ENCODE data around the gene MEGF9. TPM values are rescaled to one million over a fixed set of nuclear protein-coding genes. Genes with fewer than 3 reads are reported as not detected.
"Not testable (repeated sequence)": the region's sequence is repeated elsewhere in the genome, so short reads cannot be mapped to it uniquely, and the experiment has no call there.

MEGF9 gene
- total and polyA plus RNA-seq, 4 donors: 15.5 to 27.4 (median 19.3) TPM

DNA sequence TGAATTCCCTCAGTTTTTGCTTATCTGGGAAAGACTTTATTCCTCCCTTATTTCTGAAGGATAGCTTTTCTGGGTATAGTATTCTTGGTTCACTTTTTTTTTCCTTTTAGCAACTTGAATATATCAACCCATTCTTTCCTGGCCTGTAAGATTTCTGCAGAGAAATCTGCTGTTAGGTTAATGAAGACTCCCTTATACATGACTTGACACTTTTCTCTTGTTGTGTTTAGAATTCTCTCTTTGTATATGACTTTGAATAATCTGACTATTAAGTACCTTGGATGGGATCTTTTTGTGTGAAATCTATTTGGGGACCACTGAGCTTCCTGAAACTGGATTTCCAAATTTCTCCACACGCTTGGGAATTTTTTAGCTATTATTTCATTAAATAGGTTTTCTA, 79.3 kb downstream of the MEGF9 start (continued):
- TF ChIP-seq REST (IDR thresholded peaks at IDR 0.05) (no peak), FOXA2 (IDR thresholded peaks at IDR 0.05) (no peak), YY1 (IDR thresholded peaks at IDR 0.05) (no peak), NR2F2 (IDR thresholded peaks at IDR 0.05) (no peak)
- TF ChIP-seq, protein P1, sequence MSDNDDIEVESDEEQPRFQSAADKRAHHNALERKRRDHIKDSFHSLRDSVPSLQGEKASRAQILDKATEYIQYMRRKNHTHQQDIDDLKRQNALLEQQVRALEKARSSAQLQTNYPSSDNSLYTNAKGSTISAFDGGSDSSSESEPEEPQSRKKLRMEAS (IDR thresholded peaks at IDR 0.05): no peak

DNA sequence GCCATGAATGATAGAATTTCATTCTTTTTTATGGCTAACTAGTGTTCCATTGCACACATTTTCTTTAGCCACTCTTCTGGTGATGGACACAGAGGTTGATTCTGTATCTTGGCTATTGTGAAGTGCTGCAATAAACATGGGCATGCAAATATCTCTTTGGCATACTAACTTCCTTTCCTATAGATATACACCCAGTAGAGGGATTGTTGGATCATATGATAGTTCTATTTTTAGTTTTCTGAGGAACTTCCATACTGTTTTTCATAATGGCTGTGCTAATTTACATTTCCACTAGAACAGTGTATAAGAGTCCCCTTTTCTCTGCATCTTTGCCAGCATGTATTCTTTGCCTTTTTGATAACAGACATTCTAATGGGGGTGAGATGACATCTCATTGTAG, 83.9 kb downstream of the MEGF9 start:
- Histone ChIP-seq H3K9me3 (ENCODE audit: control insufficient read depth in 4 of 4, low read length in 3 of 4) (no peaks in the 10 kb centered on the region), H3K4me1 (ENCODE audit: control insufficient read depth in 4 of 4, insufficient read depth in 4 of 4, low read length in 3 of 4) (peaks cover 9 to 29% (median 22%) of the 10 kb centered on the region in 4 donors), H3K36me3 (ENCODE audit: control insufficient read depth in 4 of 4, insufficient read depth in 3 of 4, low read depth in 1 of 4, low read length in 3 of 4) (no peaks in the 10 kb centered on the region), H3K27ac (ENCODE audit: low read depth in 1 of 2, low read length in 2 of 2) (no peak overlapping the region), H3K4me3 (ENCODE audit: low read depth in 1 of 3, low read length in 3 of 3) (no peak overlapping the region), H3K9ac (ENCODE audit: low read depth in 1 of 2, low read length in 2 of 2) (no peak overlapping the region), H3K27me3 (ENCODE audit: control insufficient read depth in 4 of 4, insufficient read depth in 4 of 4, low read length in 3 of 4) (no peaks in the 10 kb centered on the region)
- TF ChIP-seq SP1 (IDR thresholded peaks at IDR 0.05) (no peak), RAD21 (IDR thresholded peaks at IDR 0.05) (no peak), EGR1 (IDR thresholded peaks at IDR 0.05; ENCODE audit: low read depth in 2 of 2) (no peak), GABPA (IDR thresholded peaks at IDR 0.05 in 1 of 2, conservative IDR thresholded peaks at IDR 0.05 in 1 of 2) (no peak), YY1 (IDR thresholded peaks at IDR 0.05) (no peak)
- TF ChIP-seq, protein P1 (IDR thresholded peaks at IDR 0.05): no peak
- DNase-seq (ENCODE audit: low spot score): no peak

DNA sequence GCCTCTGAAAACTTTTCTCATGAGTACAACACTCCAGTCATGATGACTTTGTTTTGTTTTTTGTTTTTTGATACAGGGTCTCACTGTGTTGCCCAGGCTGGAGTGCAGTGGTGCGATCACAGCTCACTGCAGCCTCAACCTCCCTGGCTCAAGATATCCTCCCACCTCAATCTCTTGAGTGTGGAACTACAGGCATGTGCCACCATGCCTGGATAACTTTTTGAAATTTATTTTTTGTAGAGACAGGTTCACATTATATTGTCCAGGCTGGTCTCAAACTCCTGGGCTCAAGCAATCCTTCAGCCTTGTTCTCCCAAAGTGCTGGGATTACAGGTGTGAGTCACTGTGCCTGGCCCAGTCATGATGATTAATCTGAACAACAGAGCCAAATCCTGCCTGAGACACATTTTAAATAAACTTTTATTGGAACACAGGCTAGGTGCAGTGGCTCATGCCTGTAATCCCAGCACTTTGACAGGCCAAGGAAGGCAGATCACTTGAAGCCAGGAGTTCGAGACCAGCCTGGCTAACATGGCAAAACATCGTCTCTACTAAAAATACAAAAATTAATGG, 85.3 kb downstream of the MEGF9 start:
- H3K27me3 ChIP-seq (ENCODE audit: control insufficient read depth in 4 of 4, insufficient read depth in 4 of 4, low read length in 3 of 4); DNase-seq (ENCODE audit: low spot score); H3K9me3 ChIP-seq (ENCODE audit: control insufficient read depth in 4 of 4, low read length in 3 of 4); H3K4me3 ChIP-seq (ENCODE audit: low read depth in 1 of 3, low read length in 3 of 3); H3K9ac ChIP-seq (ENCODE audit: low read depth in 1 of 2, low read length in 2 of 2); H3K36me3 ChIP-seq (ENCODE audit: control insufficient read depth in 4 of 4, insufficient read depth in 3 of 4, low read depth in 1 of 4, low read length in 3 of 4): not testable (repeated sequence)
- H3K4me1 ChIP-seq (ENCODE audit: control insufficient read depth in 4 of 4, insufficient read depth in 4 of 4, low read length in 3 of 4): peaks cover 9 to 31% (median 22%) of the 10 kb centered on the region in 4 donors
- peak overlapping the region; percentile 55 to 73 for H3K27ac ChIP-seq (ENCODE audit: low read depth in 1 of 2, low read length in 2 of 2)
- 98% methylated on average over 3 of the region's 3 CpGs for WGBS

- WGBS: 42% methylated on average over 4 of the region's 4 CpGs
- no peak for DNase-seq (ENCODE audit: low spot score)
- Histone ChIP-seq H3K4me3 (ENCODE audit: low read depth in 1 of 3, low read length in 3 of 3) (no peak overlapping the region), H3K27ac (ENCODE audit: low read depth in 1 of 2, low read length in 2 of 2) (peak overlapping the region; percentile 55 to 73), H3K9ac (ENCODE audit: low read depth in 1 of 2, low read length in 2 of 2) (no peak overlapping the region), H3K4me1 (ENCODE audit: control insufficient read depth in 4 of 4, insufficient read depth in 4 of 4, low read length in 3 of 4) (peaks cover 9 to 31% (median 22%) of the 10 kb centered on the region in 4 donors), H3K36me3 (ENCODE audit: control insufficient read depth in 4 of 4, insufficient read depth in 3 of 4, low read depth in 1 of 4, low read length in 3 of 4) (no peaks in the 10 kb centered on the region), H3K9me3 (ENCODE audit: control insufficient read depth in 4 of 4, low read length in 3 of 4) (no peaks in the 10 kb centered on the region), H3K27me3 (ENCODE audit: control insufficient read depth in 4 of 4, insufficient read depth in 4 of 4, low read length in 3 of 4) (no peaks in the 10 kb centered on the region)
- no peak for TF ChIP-seq RAD21 (IDR thresholded peaks at IDR 0.05)
- no peak for TF ChIP-seq FOXA1 (IDR thresholded peaks at IDR 0.05)
- TF ChIP-seq NR2F2 (IDR thresholded peaks at IDR 0.05): no peak
- TF ChIP-seq SP1 (IDR thresholded peaks at IDR 0.05): no peak
- no peak for TF ChIP-seq TAF1 (conservative IDR thresholded peaks at IDR 0.05)
- no peak for TF ChIP-seq EGR1 (IDR thresholded peaks at IDR 0.05; ENCODE audit: low read depth in 2 of 2)
- TF ChIP-seq, protein P1 (IDR thresholded peaks at IDR 0.05): no peak
- no peak for TF ChIP-seq YY1 (IDR thresholded peaks at IDR 0.05)
These were observed 85.9 kb downstream of the MEGF9 start for GRCh38 chr9:120628207-120628924.
